Measurements from ENCODE around the gene AGL.
"Not testable (repeated sequence)": the region's sequence is repeated elsewhere in the genome, so short reads cannot be mapped to it uniquely, and the experiment has no call there.

The AGL gene

GRCh38 chr1:99849744-99850458, at the start of gene AGL:
Gene AGL, plus strand, starts transcription at chr1:99850361. Its CDS starts 682 bp downstream, at chr1:99851043.
- peak; percentile 80 for DNase-seq (ENCODE audit: low read depth)

DNA sequence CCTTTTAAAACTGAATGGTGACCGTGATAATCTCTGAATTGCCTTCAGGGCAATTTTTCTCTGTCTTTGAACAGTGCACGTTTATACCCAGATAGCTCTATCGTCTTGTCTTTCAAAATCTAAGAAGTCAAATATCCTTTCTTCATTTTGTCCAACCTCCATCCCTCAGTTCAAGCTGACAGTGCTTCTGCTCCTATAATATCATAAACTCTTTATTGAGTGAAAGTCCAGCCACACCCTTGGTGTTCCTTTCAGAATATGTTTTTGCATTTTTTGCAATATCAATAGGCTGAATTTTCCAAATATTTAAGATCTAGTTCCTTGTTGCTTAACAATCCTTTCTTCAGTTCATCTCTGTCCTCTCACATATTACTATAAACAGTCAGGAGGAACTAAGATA, 48.6 kb upstream of the AGL start:
- no peak for DNase-seq (ENCODE audit: low read depth)

- no peak for DNase-seq (ENCODE audit: low read depth)
Observed at GRCh38 chr1:99806882-99807281, 43.3 kb upstream of the AGL start.

DNA sequence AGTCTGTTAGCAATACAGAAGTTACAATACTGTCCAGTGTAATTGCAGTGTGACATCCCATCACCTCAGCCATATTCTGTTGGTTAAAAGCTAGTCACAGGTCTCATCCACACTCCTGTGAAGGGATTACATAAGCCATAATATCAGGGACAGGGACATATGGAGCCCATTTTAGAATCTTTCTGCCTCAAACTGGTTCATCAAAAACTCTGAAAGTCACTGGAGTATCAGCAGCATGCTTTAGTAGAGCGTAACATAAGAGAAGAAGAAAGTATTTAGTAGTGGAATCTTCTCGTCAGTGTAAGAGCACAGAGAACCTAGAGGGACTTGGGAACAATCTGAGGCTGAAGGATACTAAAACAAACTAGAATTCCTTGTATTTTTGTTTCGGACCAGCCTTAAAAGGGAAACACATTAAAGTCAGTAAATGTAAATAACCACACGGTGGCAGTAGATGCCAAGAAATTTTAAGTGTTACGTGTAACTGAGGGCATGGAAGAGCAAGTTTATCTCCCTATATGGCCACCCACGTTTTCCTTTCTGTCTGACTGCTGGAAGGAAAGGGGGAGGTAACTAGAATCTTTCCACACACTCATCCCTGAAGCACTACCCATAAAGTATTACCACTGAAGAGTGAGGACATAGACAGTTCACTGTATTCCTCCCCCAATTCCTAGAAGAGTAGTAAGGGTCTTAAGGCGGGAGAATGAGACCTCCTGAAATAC, 41.6 kb upstream of the AGL start:
- DNase-seq (ENCODE audit: low read depth), result no peak

DNA sequence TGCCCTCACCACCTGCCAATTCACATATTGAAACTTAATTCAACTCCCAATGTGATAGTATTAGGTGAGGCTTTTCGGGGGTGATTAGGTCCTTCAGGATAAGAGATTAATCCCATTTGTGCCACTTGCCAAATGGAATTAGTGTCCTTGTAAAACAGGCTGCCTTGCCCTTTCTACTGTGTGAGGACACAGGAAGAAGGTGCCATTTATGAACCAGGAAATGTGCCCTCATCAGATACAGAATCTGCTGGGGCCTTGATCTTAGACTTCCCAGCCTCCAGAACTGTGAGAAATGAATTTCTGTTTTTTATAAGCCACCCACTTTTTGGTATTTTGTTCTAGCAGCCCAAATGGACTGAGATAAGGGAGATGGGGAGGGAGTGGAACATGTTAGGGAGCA, 39.1 kb upstream of the AGL start:
- DNase-seq (ENCODE audit: low read depth), result no peak

DNA sequence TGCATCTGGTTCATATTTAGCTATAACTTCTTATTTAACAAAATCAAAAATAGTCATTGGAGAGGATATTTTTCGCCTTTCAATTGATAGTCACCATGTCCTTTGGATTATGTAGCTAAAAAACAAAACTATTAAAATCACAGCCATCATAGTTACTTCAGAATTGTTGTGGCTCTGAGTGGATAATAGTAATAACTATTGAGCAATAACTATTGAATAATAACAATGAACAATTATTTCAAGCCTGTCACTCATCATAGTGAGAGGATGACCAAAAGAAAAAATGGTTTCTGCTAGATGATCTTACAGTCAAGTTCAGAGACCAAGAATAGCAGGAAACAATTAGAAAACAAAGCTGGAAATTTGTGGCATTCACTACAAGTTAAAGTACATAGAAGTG, 38.4 kb upstream of the AGL start:
- DNase-seq (ENCODE audit: low read depth), result no peak

DNA sequence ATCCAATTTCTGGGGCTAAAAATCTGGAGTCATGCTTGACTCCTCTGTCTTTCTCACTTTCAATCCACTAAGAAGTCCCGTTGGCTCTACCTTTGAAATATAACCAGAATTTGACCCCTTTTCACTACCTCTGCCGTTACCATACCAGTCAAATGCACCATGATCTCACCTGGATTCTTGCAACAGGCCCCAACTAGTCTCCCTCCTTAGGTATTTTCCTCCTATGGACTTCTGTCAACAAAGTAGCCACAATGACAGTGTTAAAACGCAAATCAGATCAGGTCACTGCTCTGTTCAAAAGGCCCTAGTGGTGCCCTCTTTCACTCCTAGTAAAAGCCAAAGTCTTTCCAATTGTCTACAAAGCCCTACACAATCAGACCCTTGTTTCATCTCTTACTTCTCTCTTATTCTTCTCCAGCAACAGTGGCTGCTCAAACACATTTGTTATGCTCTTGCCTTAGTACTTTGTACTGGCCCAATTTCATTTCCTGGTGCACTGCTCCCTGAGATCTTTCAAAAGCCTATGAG, 35.7 kb upstream of the AGL start:
- no peak for DNase-seq (ENCODE audit: low read depth)

DNA sequence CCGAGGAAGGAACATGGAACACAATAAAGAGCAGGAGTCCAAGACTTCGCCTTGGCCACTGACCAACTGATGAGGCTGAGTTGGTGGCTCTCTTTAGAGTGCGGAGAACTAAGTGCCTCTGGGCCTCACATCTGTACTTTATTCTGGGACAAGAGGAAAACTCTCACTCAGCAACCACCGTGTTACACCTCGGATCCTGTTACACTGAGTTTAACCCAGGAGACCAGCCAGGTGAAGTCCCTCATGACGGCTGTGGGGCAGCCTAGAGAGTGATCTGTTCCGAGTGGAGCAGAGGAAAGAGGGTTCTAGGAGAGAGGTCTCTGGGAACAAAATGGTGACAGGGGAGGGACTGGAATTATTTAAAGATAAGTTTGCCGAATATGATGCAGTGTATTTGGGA, 33.5 kb upstream of the AGL start:
- DNase-seq (ENCODE audit: low read depth), result no peak

- no peak for DNase-seq (ENCODE audit: low read depth)
Observed at GRCh38 chr1:99818063-99818699, 32.0 kb upstream of the AGL start.

DNA sequence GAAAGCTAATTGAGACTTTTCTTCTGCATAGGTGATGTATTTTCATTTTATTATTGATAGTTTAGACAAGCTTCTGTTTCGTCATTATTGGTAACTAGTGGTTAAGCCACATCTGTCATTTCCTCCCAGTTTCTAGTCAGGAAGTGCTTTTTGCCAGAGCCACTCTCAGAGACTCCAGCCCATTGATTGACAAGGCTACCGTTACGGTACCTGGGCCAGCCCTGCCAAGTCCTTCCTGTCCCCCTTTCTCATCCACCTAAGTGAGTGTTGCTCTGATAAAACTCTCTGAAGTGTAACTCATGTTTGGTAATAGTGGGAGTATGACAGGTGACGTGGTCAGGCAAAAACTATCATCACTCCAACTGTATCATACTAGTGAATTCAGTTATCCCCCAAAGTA, 29.6 kb upstream of the AGL start:
- DNase-seq (ENCODE audit: low read depth), result peak; percentile 4

DNA sequence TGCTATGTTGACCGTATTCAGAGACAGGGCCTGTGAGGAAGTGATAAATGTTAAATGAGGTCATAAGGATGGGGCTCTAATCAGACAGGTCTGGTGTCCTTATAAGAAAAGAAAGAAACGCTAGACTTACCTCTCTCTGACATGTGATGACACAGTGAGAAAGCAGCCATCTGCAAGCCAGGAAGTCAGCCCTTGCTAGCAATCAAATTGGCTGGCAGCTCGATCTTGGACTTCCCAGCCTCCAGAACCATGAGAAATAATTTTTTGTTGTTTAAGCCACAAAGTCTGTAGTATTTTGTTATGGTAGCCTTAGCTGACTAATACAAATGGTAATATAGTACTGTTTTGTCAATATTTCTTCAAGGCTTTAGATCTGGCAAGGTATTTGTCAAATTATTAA, 25.1 kb upstream of the AGL start:
- DNase-seq (ENCODE audit: low read depth), result no peak

DNA sequence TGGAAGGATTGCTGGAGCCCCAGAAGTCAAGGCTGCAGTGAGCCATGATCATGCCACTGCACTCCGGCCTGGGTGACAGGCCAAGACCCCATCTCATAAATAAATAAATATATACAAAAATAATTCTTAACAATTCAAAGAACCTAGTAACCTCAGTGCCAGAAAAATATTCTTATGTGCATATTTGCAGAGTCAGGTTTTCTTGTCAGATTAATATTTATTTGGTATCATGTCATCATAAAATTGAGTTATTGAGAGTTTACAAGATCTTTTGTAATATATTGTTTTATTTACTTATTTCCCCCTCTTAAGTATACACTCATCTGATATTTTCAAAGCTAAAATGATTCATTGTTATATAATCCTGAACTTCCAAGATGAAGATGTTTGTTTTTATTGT, 24.5 kb upstream of the AGL start:
- DNase-seq (ENCODE audit: low read depth), result no peak

GRCh38 chr1:99827970-99828369, 22.2 kb upstream of the AGL start:
- DNase-seq (ENCODE audit: low read depth), result no peak

DNA sequence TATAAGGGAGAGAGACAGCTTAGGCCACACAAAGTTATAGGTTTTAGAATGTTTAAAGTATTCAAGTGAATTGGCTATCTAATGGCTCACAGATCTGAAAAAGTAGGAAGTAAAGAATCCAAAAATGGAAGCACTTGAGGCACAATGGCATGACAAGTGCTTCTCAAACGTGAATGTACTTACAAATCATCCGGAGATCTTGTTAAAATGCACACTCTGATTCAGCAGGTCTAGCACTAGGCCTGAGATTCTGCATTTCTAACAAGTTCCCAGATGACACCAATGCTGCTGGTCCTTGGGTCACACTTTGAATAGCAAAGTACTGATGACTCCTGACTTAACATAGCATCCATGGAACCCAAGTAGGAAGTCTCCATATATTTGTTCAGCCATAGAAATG, 20.9 kb upstream of the AGL start:
- DNase-seq (ENCODE audit: low read depth), result no peak

- not testable (repeated sequence) for DNase-seq (ENCODE audit: low read depth)
Observed at GRCh38 chr1:99833911-99834310, 16.2 kb upstream of the AGL start.

DNA sequence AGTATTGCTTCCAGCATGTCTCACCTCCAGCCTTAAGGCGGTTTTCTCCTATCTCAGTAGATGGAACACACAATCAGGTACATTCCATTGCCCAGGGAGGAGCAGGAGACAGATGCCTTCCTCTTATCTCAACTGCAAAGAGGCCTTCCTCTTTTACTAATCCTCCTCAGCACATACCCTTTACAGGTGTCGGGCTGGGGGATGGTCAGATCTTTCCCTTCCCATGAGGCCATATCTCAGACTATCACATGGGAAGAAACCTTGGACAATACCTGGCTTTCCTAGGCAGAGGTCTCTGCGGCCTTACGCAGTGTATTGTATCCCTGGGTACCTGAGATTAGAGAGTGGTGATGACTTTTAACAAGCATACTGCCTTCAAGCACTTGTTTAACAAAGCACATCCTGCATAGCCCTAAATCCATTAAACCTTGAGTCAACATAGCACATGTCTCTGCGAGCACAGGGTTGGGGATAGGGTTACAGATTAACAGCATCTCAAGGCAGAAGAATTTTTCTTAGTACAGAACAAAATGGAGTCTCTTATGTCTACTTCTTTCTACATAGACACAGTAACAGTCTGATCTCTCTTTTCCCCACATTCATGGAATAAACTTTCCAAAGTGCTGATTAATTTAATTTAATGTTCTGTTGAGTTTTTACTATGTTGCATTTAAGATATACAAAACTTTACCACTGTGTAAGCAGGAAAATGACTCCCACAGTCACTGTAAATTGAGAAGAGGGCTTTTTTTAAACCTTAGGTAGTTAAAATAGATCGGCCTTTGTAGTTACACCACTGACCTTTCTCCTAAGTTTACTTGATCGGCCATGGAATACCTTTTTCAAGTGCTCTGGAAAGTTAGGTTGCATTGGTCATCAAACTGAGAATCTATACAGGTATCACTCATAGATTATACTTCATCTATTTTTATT, 13.7 kb upstream of the AGL start:
- not testable (repeated sequence) for DNase-seq (ENCODE audit: low read depth)

GRCh38 chr1:99840353-99840752, 9.8 kb upstream of the AGL start:
- not testable (repeated sequence) for DNase-seq (ENCODE audit: low read depth)

DNA sequence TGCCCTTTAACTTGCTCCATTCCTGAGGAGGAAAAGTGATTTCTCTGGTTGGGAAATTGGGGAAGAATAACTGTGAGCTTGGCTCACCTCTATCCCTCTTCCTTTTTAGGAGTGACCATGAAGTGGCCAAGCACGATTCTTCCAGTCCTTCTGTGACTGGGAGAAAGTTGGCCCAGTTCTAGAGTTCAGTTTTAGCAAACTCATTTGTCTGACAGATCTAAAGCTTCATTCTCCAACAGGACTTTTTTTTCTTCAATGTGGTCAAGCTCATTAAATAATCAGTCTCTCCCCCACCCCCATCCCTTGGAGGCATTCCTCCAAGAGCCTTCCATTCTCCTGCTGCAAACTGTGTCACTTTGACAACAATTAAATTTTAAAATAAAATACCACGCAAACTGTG, 6.4 kb upstream of the AGL start:
- DNase-seq (ENCODE audit: low read depth), result no peak

DNA sequence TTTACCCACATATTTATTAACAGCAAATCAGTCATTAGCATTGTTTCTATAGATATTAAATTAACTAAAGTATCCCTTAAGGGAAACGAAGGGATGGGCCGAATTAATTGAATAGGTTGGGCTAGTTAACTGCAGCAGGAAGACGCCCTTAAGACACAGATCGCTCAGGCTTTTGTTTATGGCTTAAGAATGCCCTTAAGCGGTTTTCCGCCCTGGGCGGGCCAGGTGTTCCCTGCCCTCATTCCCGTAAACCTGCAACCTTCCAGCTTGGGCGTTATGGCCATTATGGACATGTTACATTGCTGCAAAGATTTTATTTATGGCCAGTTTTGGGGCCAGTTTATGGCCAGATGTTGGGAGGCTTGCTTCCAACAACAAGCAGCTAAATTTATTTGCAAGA, 5.0 kb upstream of the AGL start:
- DNase-seq (ENCODE audit: low read depth), result not testable (repeated sequence)

DNA sequence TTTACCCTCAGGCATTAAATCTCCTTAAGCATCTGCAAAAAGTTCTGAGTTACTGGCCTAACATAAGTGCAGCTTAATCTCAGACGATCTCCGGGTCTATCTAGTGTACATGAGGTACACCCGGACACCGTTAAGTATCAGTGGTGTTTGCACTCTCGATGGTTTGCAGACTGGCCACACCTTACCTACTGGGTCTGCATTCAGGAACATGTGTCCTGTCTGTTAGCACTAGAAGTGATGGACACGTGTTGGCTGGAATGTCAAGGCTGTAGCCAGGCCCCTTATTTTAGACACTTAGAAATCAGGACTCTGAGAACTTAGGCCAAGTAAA, 783 bp upstream of the AGL start:
- DNase-seq (ENCODE audit: low read depth), result no peak

DNA sequence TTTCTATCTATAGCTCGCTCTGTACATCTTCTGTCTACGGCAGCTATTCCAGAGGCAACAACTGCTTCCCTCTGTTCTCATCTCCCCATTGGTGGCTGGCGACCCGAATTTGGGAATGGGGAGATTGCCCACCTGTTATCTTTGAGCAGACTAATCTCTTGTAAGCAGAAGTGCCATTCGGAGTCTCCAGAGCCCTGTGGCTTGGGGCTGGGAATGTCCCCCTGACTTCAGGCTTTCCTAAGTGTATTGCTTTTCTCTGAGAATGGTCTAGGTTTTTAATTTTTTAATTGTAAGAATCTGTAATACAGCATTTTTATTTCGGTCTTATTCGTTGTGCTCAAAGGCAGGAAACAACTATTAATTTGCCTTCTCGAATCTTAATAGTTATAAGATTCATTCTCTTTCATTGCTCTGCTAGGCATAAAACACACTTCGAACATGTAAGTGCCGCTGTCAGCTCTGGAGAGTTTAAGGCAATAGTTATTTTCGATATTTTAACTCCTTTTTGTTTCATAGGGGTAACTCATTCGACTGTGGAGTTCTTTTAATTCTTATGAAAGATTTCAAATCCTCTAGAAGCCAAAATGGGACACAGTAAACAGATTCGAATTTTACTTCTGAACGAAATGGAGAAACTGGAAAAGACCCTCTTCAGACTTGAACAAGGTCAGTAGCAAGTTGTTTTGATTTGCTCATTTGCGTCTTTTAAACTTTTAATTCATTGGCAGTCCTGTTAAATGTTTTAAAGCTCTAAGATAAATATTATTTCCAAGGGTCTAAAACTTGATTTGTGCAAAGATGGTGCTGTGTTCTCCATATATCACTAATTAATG, 514 bp downstream of the AGL start:
- DNase-seq (ENCODE audit: low read depth), result no peak
